Kasumi-1 (cell line): Measurements from ENCODE around the gene WNT9A.

Experiments used
- DNase-seq, 2 experiments: peaks; one replicate each; lab custom pipeline; 2025; lab: John Stamatoyannopoulos, UW

The WNT9A gene

GRCh38 chr1:227897704-227898438 is 49.9 kb downstream of the WNT9A start:
- DNase-seq = no peak

- DNase-seq = no peak
Measured at GRCh38 chr1:227896710-227897655, 50.7 kb downstream of the WNT9A start.

GRCh38 chr1:227895828-227896685 is 51.7 kb downstream of the WNT9A start:
- no peak for DNase-seq

- DNase-seq = no peak
Measured at GRCh38 chr1:227894831-227895451, 52.8 kb downstream of the WNT9A start.

- DNase-seq = no peak
Measured at GRCh38 chr1:227893949-227894721, 53.6 kb downstream of the WNT9A start.

GRCh38 chr1:227893300-227893948 is 54.3 kb downstream of the WNT9A start:
- no peak for DNase-seq

- no peak for DNase-seq
Measured at GRCh38 chr1:227892489-227893299, 55.0 kb downstream of the WNT9A start.

GRCh38 chr1:227891955-227892488 is 55.7 kb downstream of the WNT9A start:
- no peak for DNase-seq

GRCh38 chr1:227891223-227891954 is 56.3 kb downstream of the WNT9A start:
- DNase-seq = no peak

- DNase-seq = no peak
Measured at GRCh38 chr1:227890451-227891222, 57.1 kb downstream of the WNT9A start.

- DNase-seq = no peak
Measured at GRCh38 chr1:227889863-227890405, 57.8 kb downstream of the WNT9A start.

- DNase-seq = no peak
Measured at GRCh38 chr1:227889047-227889862, 58.5 kb downstream of the WNT9A start.

GRCh38 chr1:227888404-227889046 is 59.2 kb downstream of the WNT9A start:
- no peak for DNase-seq

GRCh38 chr1:227887697-227888403 is 59.9 kb downstream of the WNT9A start:
- DNase-seq = no peak

- no peak for DNase-seq
Measured at GRCh38 chr1:227886993-227887696, 60.6 kb downstream of the WNT9A start.
